Left lung (tissue), 10 donors: ENCODE data around the gene ANKFY1. TPM values are rescaled to one million over a fixed set of nuclear protein-coding genes. Genes with fewer than 3 reads are reported as not detected.

Experiments used
- ATAC-seq: fragments of 200-7000 bp; cut with Tn5 transposase; one replicate; pipeline ENCODE4 v1.9.1; 2020; ENCODE audit warnings: moderate library complexity
- DNase-seq, 4 donors: peaks; one replicate each; pipeline ENCODE4 v3.0.0-alpha.2; 2013 to 2020
- H3K27ac ChIP-seq, 2 donors: fragments of 200-600 bp; sonication (generic) in 1 of 2; one replicate each; pipeline versions ENCODE4 v1.5.0 to v1.8.0; 2020 to 2021
- H3K27me3 ChIP-seq, 2 donors: fragments of 200-600 bp; sonication (generic) in 1 of 2; one replicate each; pipeline versions ENCODE4 v1.5.0 to v1.8.0; 2020 to 2021
- H3K36me3 ChIP-seq, 2 donors: fragments of 200-600 bp; sonication (generic) in 1 of 2; one replicate each; pipeline versions ENCODE4 v1.5.0 to v1.8.0; 2020 to 2021
- H3K4me1 ChIP-seq, 2 donors: fragments of 200-600 bp; one replicate each; pipeline ENCODE4 v1.8.0; 2021
- H3K4me3 ChIP-seq, 2 donors: fragments of 200-600 bp; sonication (generic) in 1 of 2; one replicate each; pipeline versions ENCODE4 v1.5.0 to v1.8.0; 2020 to 2021; ENCODE audit warnings: mild to moderate bottlenecking in 1 of 2
- H3K9me3 ChIP-seq, 2 donors: fragments of 200-600 bp; sonication (generic) in 1 of 2; one replicate each; pipeline versions ENCODE4 v1.5.0 to v1.8.0; 2020 to 2021
- CTCF ChIP-seq, 2 donors: fragments of 200-600 bp; sonication (generic) in 1 of 2; IDR thresholded peaks; one replicate each; pipeline versions ENCODE4 v1.5.0 to v1.8.0; 2021; ENCODE audit warnings: antibody characterized with exemption in 2 of 2
- intact Hi-C, 2 donors: fragments of 100-400 bp; cut with DNase I; formaldehyde crosslinking; loops; one replicate each; pipeline versions ENCODE4 v1.11.2 to v1.14.2; 2022
- polyA plus RNA-seq, 6 donors: library from polyadenylated mRNA; unstranded; fragments of 120-200 nt; gene quantifications; one replicate each; pipeline ENCODE4 v1.2.1, GENCODE V29; 2013; ENCODE audit not compliant: insufficient read length in 6 of 6
- total RNA-seq, 2 donors: library from RNA; stranded (reverse); fragmentation: NEBNext Ultra II Directional; extraction: Animal tissue kit (Norgen Biotek cat#: 25700); gene quantifications; one replicate each; pipeline ENCODE4 v1.2.1, GENCODE V29; 2021
- donor health status: DM: no; HTN: yes; CAD: no.
- donor health status: DM: no; HTN: no; CAD: no.

Gene ANKFY1
- total and polyA plus RNA-seq, 8 donors = 52.9 to 76.9 (median 56.2) TPM

- Histone ChIP-seq H3K27me3 (no peaks in the 10 kb centered on the region), H3K36me3 (peaks cover 0 to 49% of the 10 kb centered on the region in 2 donors), H3K9me3 (no peaks in the 10 kb centered on the region), H3K27ac (no peak overlapping the region), H3K4me3 (no peak overlapping the region), H3K4me1 (no peaks in the 10 kb centered on the region)
- no peak for ATAC-seq
- no peak for TF ChIP-seq CTCF (IDR thresholded peaks at IDR 0.05)
- DNase-seq = no peak
- intact Hi-C loops = no loop called here
Observed at GRCh38 chr17:4221163-4221562, 42.6 kb downstream of the ANKFY1 start.

GRCh38 chr17:4220655-4221054 is 43.1 kb downstream of the ANKFY1 start:
- Histone ChIP-seq H3K9me3 (no peaks in the 10 kb centered on the region), H3K36me3 (peaks cover 0 to 48% of the 10 kb centered on the region in 2 donors), H3K4me3 (no peak overlapping the region), H3K27ac (peak overlapping the region in 1 of 2 donors; percentile 5), H3K27me3 (no peaks in the 10 kb centered on the region), H3K4me1 (peaks cover 0 to under 1% of the 10 kb centered on the region in 2 donors)
- DNase-seq = no peak
- TF ChIP-seq CTCF (IDR thresholded peaks at IDR 0.05) = no peak
- intact Hi-C loops = no loop called here
- ATAC-seq = peak; percentile 87

- TF ChIP-seq CTCF (IDR thresholded peaks at IDR 0.05) = no peak
- H3K36me3 ChIP-seq = peaks cover 0 to 44% of the 10 kb centered on the region in 2 donors
- no peak for ATAC-seq
- no peaks in the 10 kb centered on the region for H3K9me3 ChIP-seq
- intact Hi-C loops = loop anchor here (5.0 to 10.0 kb wide), 2 partner anchors 193 to 196 kb away; no protein-coding TSS in a partner anchor
- no peak overlapping the region for H3K4me3 ChIP-seq
- peaks cover 0 to 12% of the 10 kb centered on the region in 2 donors for H3K4me1 ChIP-seq
- no peak for DNase-seq
- no peaks in the 10 kb centered on the region for H3K27me3 ChIP-seq
- no peak overlapping the region for H3K27ac ChIP-seq
Observed at GRCh38 chr17:4219241-4219640, 44.5 kb downstream of the ANKFY1 start.

GRCh38 chr17:4215882-4216570 is 47.8 kb downstream of the ANKFY1 start:
- no peak for ATAC-seq
- Histone ChIP-seq H3K4me1 (peaks cover 0 to 12% of the 10 kb centered on the region in 2 donors), H3K9me3 (no peaks in the 10 kb centered on the region), H3K27ac (no peak overlapping the region), H3K27me3 (no peaks in the 10 kb centered on the region), H3K4me3 (no peak overlapping the region), H3K36me3 (peaks cover 0 to 40% of the 10 kb centered on the region in 2 donors)
- no peak for TF ChIP-seq CTCF (IDR thresholded peaks at IDR 0.05)
- DNase-seq = peak in 1 of 4 donors; percentile 35
- intact Hi-C loops = loop anchor here (5.0 to 10.0 kb wide), 2 partner anchors 196 to 199 kb away; no protein-coding TSS in a partner anchor

- Histone ChIP-seq H3K9me3 (no peaks in the 10 kb centered on the region), H3K4me3 (no peak overlapping the region), H3K27ac (no peak overlapping the region), H3K27me3 (no peaks in the 10 kb centered on the region), H3K4me1 (peaks cover 0 to 12% of the 10 kb centered on the region in 2 donors), H3K36me3 (peaks cover 0 to 53% of the 10 kb centered on the region in 2 donors)
- ATAC-seq = no peak
- DNase-seq = no peak
- no peak for TF ChIP-seq CTCF (IDR thresholded peaks at IDR 0.05)
- intact Hi-C loops = loop anchor here in 1 of 2 donors (10.0 kb wide), 1 partner anchor 201 kb away; no protein-coding TSS in a partner anchor
Observed at GRCh38 chr17:4214157-4214556, 49.6 kb downstream of the ANKFY1 start.
